Liver (tissue), 9 donors: ENCODE measurements around the gene BCAS4. TPM values are rescaled to one million over a fixed set of nuclear protein-coding genes. Genes with fewer than 3 reads are reported as not detected.

Source experiments
- DNase-seq: peaks from one replicate; pipeline ENCODE4 v3.0.0-alpha.2; 2017; ENCODE audit warnings: low spot score
- H3K27ac ChIP-seq, 2 donors: one replicate each; pipeline ENCODE4 v1.7.0; 2013; ENCODE audit warnings: inconsistent platforms in 2 of 2, low read length in 2 of 2, control low read depth in 1 of 2, low read depth in 1 of 2, mild to moderate bottlenecking in 1 of 2
- H3K27me3 ChIP-seq, 4 donors: one replicate each; pipeline versions ENCODE4 v1.6.1 to v1.7.0; 2013; ENCODE audit warnings: low read length in 3 of 4, inconsistent platforms in 1 of 4, mild to moderate bottlenecking in 1 of 4, moderate library complexity in 1 of 4; ENCODE audit not compliant: control insufficient read depth in 4 of 4, insufficient read depth in 4 of 4
- H3K36me3 ChIP-seq, 4 donors: one replicate each; pipeline versions ENCODE4 v1.6.1 to v1.7.0; 2013; ENCODE audit warnings: low read length in 3 of 4, mild to moderate bottlenecking in 3 of 4, low read depth in 1 of 4, moderate library complexity in 1 of 4; ENCODE audit not compliant: control insufficient read depth in 4 of 4, insufficient read depth in 3 of 4
- H3K4me1 ChIP-seq, 4 donors: one replicate each; pipeline versions ENCODE4 v1.6.1 to v1.7.0; 2013; ENCODE audit warnings: low read length in 3 of 4, mild to moderate bottlenecking in 3 of 4, moderate library complexity in 1 of 4; ENCODE audit not compliant: control insufficient read depth in 4 of 4, insufficient read depth in 4 of 4
- H3K4me3 ChIP-seq, 3 donors: one replicate each; pipeline versions ENCODE4 v1.6.1 to v1.7.0; 2013; ENCODE audit warnings: low read length in 3 of 3, control low read depth in 1 of 3, low read depth in 1 of 3, mild to moderate bottlenecking in 1 of 3
- H3K9ac ChIP-seq, 2 donors: one replicate each; pipeline ENCODE4 v1.7.0; 2013; ENCODE audit warnings: low read length in 2 of 2, mild to moderate bottlenecking in 2 of 2, moderate library complexity in 2 of 2, control low read depth in 1 of 2, low read depth in 1 of 2
- H3K9me3 ChIP-seq, 4 donors: one replicate each; pipeline versions ENCODE4 v1.6.1 to v1.7.0; 2013; ENCODE audit warnings: low read length in 3 of 4; ENCODE audit not compliant: control insufficient read depth in 4 of 4
- EGR1 ChIP-seq, 2 donors: IDR thresholded peaks; 2 replicates each; pipeline ENCODE4 v1.6.1; 2016 to 2018; ENCODE audit warnings: antibody characterized with exemption in 2 of 2, low read depth in 2 of 2
- FOXA2 ChIP-seq: IDR thresholded peaks from 2 replicates; pipeline ENCODE4 v1.6.1; 2016; ENCODE audit warnings: antibody characterized with exemption
- GABPA ChIP-seq, 2 donors: IDR thresholded peaks in 1 of 2; conservative IDR thresholded peaks in 1 of 2; 2 replicates each; pipeline ENCODE4 v1.6.1; 2016; ENCODE audit warnings: antibody characterized with exemption in 2 of 2, mild to moderate bottlenecking in 1 of 2, moderate library complexity in 1 of 2
- HNF4A ChIP-seq, 2 donors: conservative IDR thresholded peaks; 2 replicates each; pipeline ENCODE4 v1.6.1; 2016; ENCODE audit warnings: antibody characterized with exemption in 2 of 2, mild to moderate bottlenecking in 2 of 2
- HNF4G ChIP-seq: IDR thresholded peaks from 2 replicates; pipeline ENCODE4 v1.6.1; 2016; ENCODE audit warnings: antibody characterized with exemption
- NR2F2 ChIP-seq: IDR thresholded peaks from 2 replicates; pipeline ENCODE4 v1.6.1; 2016; ENCODE audit warnings: antibody characterized with exemption
- RAD21 ChIP-seq, 2 donors: IDR thresholded peaks; 2 replicates each; pipeline ENCODE4 v1.6.1; 2016; ENCODE audit warnings: antibody characterized with exemption in 2 of 2, mild to moderate bottlenecking in 2 of 2
- TAF1 ChIP-seq: conservative IDR thresholded peaks from 2 replicates; pipeline ENCODE4 v1.6.1; 2016; ENCODE audit warnings: antibody characterized with exemption, mild to moderate bottlenecking
- YY1 ChIP-seq: IDR thresholded peaks from 2 replicates; pipeline ENCODE4 v1.6.1; 2016; ENCODE audit warnings: antibody characterized with exemption, mild to moderate bottlenecking
- WGBS: extraction: QIAGEN DNeasy Blood & Tissue Kit; methylation state at CpG from one replicate; pipeline ENCODE4 v1.1.7; 2013; 5-methylcytosine and 5-hydroxymethylcytosine counted together
- polyA plus RNA-seq, 2 donors: library from polyadenylated mRNA; stranded (reverse) in 1 of 2; unstranded in 1 of 2; fragments of 200-250 nt in 1 of 2; fragments of >200 nt in 1 of 2; fragmentation: Nextera tagmentation in 1 of 2; extraction: Ambion mirVana in 1 of 2; gene quantifications; one replicate each; pipeline versions ENCODE4 v1.2.1 to v1.2.3, GENCODE V29; 2013 to 2015
- total RNA-seq, 2 donors: library from RNA; depleted of rRNA; stranded (reverse); fragments of >200 nt; gene quantifications; one replicate each; pipeline ENCODE4 v1.2.3, GENCODE V29; 2014
- TF ChIP-seq, protein P1 (sequence below): IDR thresholded peaks from 2 replicates; pipeline ENCODE4 v1.6.1; 2016; ENCODE audit warnings: antibody characterized with exemption, mild to moderate bottlenecking
- TF ChIP-seq, protein P2 (sequence below): IDR thresholded peaks from 2 replicates; pipeline ENCODE4 v1.6.1; 2016; ENCODE audit warnings: antibody characterized with exemption
- TF ChIP-seq, protein P3 (sequence below): fragments of 150-350 bp; IDR thresholded peaks from 2 replicates; pipeline ENCODE4 v1.5.1; 2017; ENCODE audit warnings: improper control_type of control experiment, low read depth, low read length; ENCODE audit not compliant: missing input control
- TF ChIP-seq, protein P4 (sequence below): IDR thresholded peaks from 2 replicates; pipeline ENCODE4 v1.6.1; 2016; ENCODE audit warnings: antibody characterized with exemption
- donor health status: healthy.
- donor health status: healthy.
- donor health status: healthy.
- donor health status: healthy.
- donor health status: healthy.

BCAS4 gene
- total and polyA plus RNA-seq, 4 donors: 0.25 to 0.50 (median 0.47) TPM

DNA sequence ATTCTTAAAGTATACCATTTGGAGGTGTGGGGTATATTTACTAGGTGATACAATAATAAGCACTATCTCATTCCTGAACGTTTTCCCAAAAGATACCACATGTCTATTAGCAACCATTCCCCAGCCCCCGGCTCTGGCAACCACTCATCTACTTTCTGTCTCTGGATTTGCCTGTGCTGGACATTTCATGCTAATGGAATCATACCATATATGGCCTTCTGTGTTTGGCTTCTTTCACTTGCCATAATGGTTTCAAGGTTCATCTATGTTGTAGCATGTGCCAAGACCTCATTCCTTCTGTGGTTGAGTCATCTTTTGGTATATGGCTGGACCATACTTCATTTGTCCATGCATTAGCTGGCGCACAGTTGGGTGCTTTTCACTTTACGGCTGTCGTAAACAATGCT is 39.7 kb downstream of the BCAS4 start:
- WGBS: 88% methylated on average over 5 of the region's 5 CpGs
- no peaks in the 10 kb centered on the region for H3K4me1 ChIP-seq
- no peak for TF ChIP-seq TAF1
- no peak for TF ChIP-seq EGR1 (IDR thresholded peaks at IDR 0.05; ENCODE audit: low read depth in 2 of 2)
- TF ChIP-seq, protein P1, sequence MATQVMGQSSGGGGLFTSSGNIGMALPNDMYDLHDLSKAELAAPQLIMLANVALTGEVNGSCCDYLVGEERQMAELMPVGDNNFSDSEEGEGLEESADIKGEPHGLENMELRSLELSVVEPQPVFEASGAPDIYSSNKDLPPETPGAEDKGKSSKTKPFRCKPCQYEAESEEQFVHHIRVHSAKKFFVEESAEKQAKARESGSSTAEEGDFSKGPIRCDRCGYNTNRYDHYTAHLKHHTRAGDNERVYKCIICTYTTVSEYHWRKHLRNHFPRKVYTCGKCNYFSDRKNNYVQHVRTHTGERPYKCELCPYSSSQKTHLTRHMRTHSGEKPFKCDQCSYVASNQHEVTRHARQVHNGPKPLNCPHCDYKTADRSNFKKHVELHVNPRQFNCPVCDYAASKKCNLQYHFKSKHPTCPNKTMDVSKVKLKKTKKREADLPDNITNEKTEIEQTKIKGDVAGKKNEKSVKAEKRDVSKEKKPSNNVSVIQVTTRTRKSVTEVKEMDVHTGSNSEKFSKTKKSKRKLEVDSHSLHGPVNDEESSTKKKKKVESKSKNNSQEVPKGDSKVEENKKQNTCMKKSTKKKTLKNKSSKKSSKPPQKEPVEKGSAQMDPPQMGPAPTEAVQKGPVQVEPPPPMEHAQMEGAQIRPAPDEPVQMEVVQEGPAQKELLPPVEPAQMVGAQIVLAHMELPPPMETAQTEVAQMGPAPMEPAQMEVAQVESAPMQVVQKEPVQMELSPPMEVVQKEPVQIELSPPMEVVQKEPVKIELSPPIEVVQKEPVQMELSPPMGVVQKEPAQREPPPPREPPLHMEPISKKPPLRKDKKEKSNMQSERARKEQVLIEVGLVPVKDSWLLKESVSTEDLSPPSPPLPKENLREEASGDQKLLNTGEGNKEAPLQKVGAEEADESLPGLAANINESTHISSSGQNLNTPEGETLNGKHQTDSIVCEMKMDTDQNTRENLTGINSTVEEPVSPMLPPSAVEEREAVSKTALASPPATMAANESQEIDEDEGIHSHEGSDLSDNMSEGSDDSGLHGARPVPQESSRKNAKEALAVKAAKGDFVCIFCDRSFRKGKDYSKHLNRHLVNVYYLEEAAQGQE: no peak
- TF ChIP-seq FOXA2: no peak
- TF ChIP-seq NR2F2: no peak
- TF ChIP-seq, protein P2, sequence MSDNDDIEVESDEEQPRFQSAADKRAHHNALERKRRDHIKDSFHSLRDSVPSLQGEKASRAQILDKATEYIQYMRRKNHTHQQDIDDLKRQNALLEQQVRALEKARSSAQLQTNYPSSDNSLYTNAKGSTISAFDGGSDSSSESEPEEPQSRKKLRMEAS: no peak
- TF ChIP-seq HNF4G: no peak
- no peak for TF ChIP-seq YY1
- TF ChIP-seq, protein P3, sequence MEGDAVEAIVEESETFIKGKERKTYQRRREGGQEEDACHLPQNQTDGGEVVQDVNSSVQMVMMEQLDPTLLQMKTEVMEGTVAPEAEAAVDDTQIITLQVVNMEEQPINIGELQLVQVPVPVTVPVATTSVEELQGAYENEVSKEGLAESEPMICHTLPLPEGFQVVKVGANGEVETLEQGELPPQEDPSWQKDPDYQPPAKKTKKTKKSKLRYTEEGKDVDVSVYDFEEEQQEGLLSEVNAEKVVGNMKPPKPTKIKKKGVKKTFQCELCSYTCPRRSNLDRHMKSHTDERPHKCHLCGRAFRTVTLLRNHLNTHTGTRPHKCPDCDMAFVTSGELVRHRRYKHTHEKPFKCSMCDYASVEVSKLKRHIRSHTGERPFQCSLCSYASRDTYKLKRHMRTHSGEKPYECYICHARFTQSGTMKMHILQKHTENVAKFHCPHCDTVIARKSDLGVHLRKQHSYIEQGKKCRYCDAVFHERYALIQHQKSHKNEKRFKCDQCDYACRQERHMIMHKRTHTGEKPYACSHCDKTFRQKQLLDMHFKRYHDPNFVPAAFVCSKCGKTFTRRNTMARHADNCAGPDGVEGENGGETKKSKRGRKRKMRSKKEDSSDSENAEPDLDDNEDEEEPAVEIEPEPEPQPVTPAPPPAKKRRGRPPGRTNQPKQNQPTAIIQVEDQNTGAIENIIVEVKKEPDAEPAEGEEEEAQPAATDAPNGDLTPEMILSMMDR: no peak
- TF ChIP-seq, protein P4, sequence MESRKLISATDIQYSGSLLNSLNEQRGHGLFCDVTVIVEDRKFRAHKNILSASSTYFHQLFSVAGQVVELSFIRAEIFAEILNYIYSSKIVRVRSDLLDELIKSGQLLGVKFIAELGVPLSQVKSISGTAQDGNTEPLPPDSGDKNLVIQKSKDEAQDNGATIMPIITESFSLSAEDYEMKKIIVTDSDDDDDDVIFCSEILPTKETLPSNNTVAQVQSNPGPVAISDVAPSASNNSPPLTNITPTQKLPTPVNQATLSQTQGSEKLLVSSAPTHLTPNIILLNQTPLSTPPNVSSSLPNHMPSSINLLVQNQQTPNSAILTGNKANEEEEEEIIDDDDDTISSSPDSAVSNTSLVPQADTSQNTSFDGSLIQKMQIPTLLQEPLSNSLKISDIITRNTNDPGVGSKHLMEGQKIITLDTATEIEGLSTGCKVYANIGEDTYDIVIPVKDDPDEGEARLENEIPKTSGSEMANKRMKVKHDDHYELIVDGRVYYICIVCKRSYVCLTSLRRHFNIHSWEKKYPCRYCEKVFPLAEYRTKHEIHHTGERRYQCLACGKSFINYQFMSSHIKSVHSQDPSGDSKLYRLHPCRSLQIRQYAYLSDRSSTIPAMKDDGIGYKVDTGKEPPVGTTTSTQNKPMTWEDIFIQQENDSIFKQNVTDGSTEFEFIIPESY: no peak
- TF ChIP-seq GABPA (IDR thresholded peaks at IDR 0.05 in 1 of 2, conservative IDR thresholded peaks at IDR 0.05 in 1 of 2): no peak
- TF ChIP-seq RAD21 (IDR thresholded peaks at IDR 0.05): no peak

DNA sequence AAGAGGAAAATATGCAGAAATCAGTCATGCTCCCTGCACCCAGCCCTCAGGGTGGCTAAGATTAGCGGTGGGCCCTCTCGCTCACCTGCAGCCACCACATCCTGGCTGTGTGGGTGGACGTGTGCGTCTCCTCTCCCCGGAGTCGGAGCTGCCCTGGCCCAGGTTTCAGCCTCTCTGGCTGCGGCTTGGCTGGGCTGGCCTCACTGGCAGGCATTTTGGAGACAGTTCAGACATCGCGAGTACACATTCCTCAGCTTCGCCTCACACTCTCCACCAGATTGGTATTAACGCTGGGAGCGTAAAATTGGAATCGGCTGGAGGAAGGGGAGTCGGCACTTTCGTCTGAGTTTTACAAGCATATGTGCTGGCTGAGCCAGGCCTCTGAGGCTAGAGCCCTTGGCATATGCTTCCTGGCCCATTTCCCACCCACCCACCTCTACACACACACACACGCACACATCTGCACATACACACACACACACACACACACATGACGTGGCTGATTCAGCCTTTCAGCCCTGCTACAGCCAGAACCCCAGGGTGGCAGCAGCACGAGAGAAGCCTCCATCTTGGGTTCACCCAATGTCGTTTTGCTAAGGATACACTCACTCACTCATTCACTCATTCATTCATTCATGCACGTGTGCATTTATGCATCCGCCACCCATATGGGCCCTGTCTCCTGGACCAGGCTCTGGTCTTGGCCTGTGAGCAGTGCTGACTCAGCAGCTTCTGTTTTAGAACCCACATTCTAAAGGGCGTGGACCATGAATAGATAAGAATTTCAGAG is 42.9 kb downstream of the BCAS4 start:
- no peak overlapping the region for H3K27ac ChIP-seq

More for the DNA sequence above, 39.7 kb downstream of the BCAS4 start:
- no peak overlapping the region for H3K27ac ChIP-seq
- H3K36me3 ChIP-seq: no peaks in the 10 kb centered on the region
- no peaks in the 10 kb centered on the region for H3K27me3 ChIP-seq
- no peaks in the 10 kb centered on the region for H3K9me3 ChIP-seq
- no peak for DNase-seq
- H3K9ac ChIP-seq: no peak overlapping the region
- H3K4me3 ChIP-seq: no peak overlapping the region

More for the DNA sequence above, 42.9 kb downstream of the BCAS4 start:
- TF ChIP-seq HNF4A (conservative IDR thresholded peaks at IDR 0.05) (no peak), GABPA (IDR thresholded peaks at IDR 0.05 in 1 of 2, conservative IDR thresholded peaks at IDR 0.05 in 1 of 2) (no peak), YY1 (no peak), NR2F2 (no peak)
- H3K4me1 ChIP-seq: no peaks in the 10 kb centered on the region
- H3K27me3 ChIP-seq: no peaks in the 10 kb centered on the region
- H3K9ac ChIP-seq: no peak overlapping the region
- no peak overlapping the region for H3K4me3 ChIP-seq
- no peaks in the 10 kb centered on the region for H3K36me3 ChIP-seq
- 89% methylated on average over 22 of the region's 22 CpGs for WGBS
- no peak for DNase-seq
- H3K9me3 ChIP-seq: no peaks in the 10 kb centered on the region
